Measurements from ENCODE around the gene CLK2. TPM values are rescaled to one million over a fixed set of nuclear protein-coding genes. Genes with fewer than 3 reads are reported as not detected.

CLK2 gene
- total RNA-seq, 1 donor from 2014 or later: 43.7 TPM

DNA sequence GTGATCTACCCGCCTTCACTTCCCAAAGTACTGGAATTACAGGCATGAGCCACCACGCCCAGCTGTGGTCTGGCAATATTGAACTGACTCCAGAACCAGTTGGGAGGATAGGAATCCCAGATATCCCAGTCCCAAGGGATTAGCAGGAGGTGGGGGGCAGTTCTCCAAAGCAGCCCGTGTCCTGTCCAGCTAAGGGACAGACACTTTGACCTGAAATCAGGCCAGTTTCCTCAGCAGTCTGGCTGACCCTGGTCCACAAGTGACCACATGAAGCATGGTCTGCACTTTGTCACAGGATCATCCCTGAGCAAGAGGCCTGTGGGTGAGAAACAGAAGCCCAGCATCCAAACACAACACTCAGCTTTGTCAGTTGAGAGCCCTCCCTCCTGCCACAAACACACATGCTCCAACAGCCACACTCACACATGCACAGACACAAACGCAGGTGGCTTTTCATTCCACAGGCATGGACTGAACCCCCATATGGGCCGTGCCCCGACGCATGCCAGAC lies 32.6 kb upstream of the CLK2 start:
- no peak overlapping the region for H3K4me3 ChIP-seq (ENCODE audit: low read depth, low read length)
- DNase-seq (ENCODE audit: low read depth): no peak
- TF ChIP-seq, protein P1, sequence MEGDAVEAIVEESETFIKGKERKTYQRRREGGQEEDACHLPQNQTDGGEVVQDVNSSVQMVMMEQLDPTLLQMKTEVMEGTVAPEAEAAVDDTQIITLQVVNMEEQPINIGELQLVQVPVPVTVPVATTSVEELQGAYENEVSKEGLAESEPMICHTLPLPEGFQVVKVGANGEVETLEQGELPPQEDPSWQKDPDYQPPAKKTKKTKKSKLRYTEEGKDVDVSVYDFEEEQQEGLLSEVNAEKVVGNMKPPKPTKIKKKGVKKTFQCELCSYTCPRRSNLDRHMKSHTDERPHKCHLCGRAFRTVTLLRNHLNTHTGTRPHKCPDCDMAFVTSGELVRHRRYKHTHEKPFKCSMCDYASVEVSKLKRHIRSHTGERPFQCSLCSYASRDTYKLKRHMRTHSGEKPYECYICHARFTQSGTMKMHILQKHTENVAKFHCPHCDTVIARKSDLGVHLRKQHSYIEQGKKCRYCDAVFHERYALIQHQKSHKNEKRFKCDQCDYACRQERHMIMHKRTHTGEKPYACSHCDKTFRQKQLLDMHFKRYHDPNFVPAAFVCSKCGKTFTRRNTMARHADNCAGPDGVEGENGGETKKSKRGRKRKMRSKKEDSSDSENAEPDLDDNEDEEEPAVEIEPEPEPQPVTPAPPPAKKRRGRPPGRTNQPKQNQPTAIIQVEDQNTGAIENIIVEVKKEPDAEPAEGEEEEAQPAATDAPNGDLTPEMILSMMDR (conservative IDR thresholded peaks at IDR 0.05; ENCODE audit: low read depth, low read length): no peak

DNA sequence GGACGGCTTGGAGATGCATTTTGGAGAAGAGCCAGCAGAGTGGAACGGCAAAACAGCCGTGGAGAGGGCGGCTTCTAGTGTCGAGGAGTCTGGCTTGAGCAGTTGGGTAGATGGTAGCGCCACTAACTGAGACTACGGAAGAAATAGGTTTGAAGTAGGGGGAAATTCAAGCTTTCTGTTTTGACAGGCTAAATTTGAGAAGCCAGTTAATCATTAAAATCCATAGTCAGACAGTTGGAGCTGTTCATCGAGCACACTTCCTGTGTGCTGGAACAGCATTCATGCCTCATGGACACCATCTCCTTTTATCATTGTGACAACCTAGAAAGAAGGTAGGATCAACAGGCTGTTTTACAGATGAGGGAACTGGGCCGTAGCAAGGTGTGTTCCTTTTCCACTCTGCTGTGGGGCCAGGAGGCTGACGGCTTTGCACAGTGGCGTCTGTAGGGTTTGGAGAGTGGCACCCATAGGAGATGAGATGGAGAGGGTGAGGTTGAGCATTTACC lies 31.3 kb upstream of the CLK2 start:
- peak overlapping the region; percentile 30 for H3K4me3 ChIP-seq (ENCODE audit: low read depth, low read length)
- TF ChIP-seq, protein P1 (conservative IDR thresholded peaks at IDR 0.05; ENCODE audit: low read depth, low read length): no peak
- DNase-seq (ENCODE audit: low read depth): no peak

DNA sequence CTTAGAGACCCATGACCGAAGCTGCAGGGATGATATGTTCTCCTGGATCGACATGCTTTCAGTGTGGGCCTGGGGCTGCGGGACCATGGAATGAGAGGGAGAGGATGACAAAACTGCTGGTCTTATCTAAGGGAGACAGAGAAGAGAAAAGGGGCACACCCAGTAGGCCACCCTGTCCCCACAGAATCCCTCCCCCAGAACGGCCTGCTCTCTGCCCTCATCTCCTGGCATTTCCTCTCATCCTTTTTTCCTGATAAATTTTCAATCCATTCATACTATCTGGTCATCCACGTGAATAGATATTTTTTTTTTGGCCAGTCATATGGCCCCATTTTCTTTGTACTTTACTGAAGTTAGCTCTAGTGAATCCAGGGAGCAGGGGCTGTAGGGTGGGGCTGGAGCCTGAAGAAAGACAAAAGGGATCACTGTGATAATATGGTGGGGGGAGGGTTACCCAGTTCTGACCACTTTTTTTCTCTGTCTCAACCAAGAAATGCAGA lies 28.1 kb upstream of the CLK2 start, which contains the start of gene PKLR:
Gene PKLR, minus strand, starts transcription at position 97 of the 500 bp plus-strand sequence. Its CDS starts 43 bp downstream, at position 54.
- DNase-seq (ENCODE audit: low read depth): no peak
- H3K4me3 ChIP-seq (ENCODE audit: low read depth, low read length): no peak within 1 kb of the TSS
- TF ChIP-seq, protein P1 (conservative IDR thresholded peaks at IDR 0.05; ENCODE audit: low read depth, low read length): no peak

DNA sequence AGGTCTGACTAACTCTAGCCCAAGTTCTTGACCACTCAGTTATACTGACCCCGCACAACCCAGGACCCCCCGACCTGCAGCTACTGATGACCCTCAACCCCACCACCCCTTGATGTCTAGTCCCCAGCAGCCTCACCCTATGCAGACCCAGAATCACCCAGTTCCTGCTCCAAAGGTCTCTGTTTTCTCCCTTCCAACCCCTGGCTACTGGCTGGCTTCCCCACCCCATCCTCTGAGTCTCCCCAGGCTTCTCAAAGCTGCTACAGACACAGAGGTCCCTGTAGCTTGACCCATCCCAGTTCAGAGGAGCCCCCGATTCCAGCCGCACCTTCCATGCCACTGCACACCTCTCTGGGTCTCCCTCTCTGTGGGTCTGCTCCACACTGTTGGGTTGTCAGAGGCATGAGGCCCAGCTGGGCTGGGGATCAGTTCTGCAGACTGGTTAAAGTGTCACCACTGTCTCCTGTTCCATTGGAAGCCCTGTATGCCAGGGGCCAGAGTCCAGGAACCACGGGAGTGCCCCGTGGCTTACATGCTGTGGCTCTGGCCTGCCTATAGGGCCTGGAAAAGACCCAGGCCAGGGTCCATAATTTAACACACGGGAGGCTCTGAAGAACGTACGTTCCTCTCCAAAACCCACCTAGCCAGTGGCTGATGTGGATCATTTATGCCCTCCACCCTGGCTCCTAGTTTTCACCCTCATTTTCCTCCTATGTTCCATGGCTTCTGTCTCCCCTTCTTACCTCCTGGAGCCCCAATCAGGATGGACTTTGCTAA lies 27.4 kb upstream of the CLK2 start:
- H3K4me3 ChIP-seq (ENCODE audit: low read depth, low read length): no peak overlapping the region
- TF ChIP-seq, protein P1 (conservative IDR thresholded peaks at IDR 0.05; ENCODE audit: low read depth, low read length): no peak
- no peak for DNase-seq (ENCODE audit: low read depth)

DNA sequence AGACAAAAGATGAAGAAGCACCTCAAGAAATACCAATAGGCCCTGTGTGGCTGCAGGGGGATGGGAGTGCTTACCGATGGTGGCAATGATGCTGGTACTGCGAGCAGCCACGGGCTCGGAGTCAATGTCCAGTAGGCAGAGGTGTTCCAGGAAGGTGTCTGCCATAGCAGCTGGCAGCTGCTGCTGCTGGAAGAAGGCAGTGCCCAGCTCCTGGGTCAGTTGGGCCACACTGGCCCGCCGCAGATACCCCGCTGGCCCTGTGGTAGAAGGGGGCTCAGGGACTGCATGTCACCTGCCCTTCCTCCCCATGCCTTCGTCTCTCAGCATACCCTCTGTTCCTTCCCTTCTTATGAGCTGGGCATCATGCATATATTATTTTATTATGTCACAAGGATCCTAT lies 26.7 kb upstream of the CLK2 start:
- TF ChIP-seq, protein P1 (conservative IDR thresholded peaks at IDR 0.05; ENCODE audit: low read depth, low read length): no peak
- H3K4me3 ChIP-seq (ENCODE audit: low read depth, low read length): no peak overlapping the region
- no peak for DNase-seq (ENCODE audit: low read depth)

DNA sequence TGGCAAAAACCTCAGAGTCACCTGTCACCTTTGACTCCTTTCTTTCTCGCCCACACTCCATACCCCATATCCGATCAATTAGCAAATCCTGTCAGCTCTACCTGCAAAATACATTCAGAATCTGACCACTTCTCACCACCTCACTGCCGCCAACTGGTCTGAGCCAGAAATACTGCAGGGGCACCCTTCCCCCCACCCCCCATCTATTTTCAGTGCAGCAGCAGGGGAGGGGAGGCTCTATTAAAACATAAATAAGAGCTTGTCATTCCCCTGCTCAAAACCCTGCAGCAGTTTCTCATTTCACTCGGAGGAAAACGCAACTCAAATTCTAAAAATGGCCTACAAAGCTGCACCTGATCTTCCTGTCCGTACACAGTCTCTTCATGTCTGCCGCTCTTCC lies 24.1 kb upstream of the CLK2 start:
- TF ChIP-seq, protein P1 (conservative IDR thresholded peaks at IDR 0.05; ENCODE audit: low read depth, low read length): no peak
- DNase-seq (ENCODE audit: low read depth): no peak
- H3K4me3 ChIP-seq (ENCODE audit: low read depth, low read length): no peak overlapping the region

Measured in epithelial cell of proximal tubule (primary cell).